DMS153 (cell line): Measurements from ENCODE around the gene TFIP11.

Experiments used
- DNase-seq: peaks from one replicate; lab custom pipeline; 2025; lab: John Stamatoyannopoulos, UW

The TFIP11 gene

GRCh38 chr22:26503758-26504157 is 8.5 kb downstream of the TFIP11 start:
- DNase-seq, result no peak

GRCh38 chr22:26502688-26503561 is 9.3 kb downstream of the TFIP11 start:
- peak; percentile 11 for DNase-seq

GRCh38 chr22:26501996-26502395 is 10.3 kb downstream of the TFIP11 start:
- DNase-seq, result no peak

GRCh38 chr22:26499188-26499703 is 13.0 kb downstream of the TFIP11 start:
- no peak for DNase-seq

GRCh38 chr22:26496456-26496855 is 15.8 kb downstream of the TFIP11 start:
- no peak for DNase-seq

- no peak for DNase-seq
Observed at GRCh38 chr22:26494506-26494905, 17.8 kb downstream of the TFIP11 start.

GRCh38 chr22:26492220-26492619 is 20.1 kb downstream of the TFIP11 start:
- no peak for DNase-seq

- DNase-seq, result no peak
Observed at GRCh38 chr22:26489447-26490036, 22.7 kb downstream of the TFIP11 start.

- DNase-seq, result no peak
Observed at GRCh38 chr22:26487996-26488395, 24.3 kb downstream of the TFIP11 start.

- DNase-seq, result no peak
Observed at GRCh38 chr22:26486394-26486793, 25.9 kb downstream of the TFIP11 start.

- DNase-seq, result no peak
Observed at GRCh38 chr22:26485806-26486390, 26.4 kb downstream of the TFIP11 start.

GRCh38 chr22:26485013-26485412 is 27.3 kb downstream of the TFIP11 start:
- DNase-seq, result no peak

GRCh38 chr22:26484360-26484706 is 27.9 kb downstream of the TFIP11 start:
- DNase-seq, result no peak

GRCh38 chr22:26483439-26484359 is 28.6 kb downstream of the TFIP11 start, which contains the start of the genes HPS4 and SRRD:
HPS4 (minus strand) TSS chr22:26483783; CDS start chr22:26481762, 2,021 bp downstream.
SRRD (plus strand) TSS chr22:26483877; CDS start chr22:26483891, 14 bp downstream.
- peak; percentile 73 for DNase-seq

GRCh38 chr22:26483043-26483438 is 29.2 kb downstream of the TFIP11 start:
- no peak for DNase-seq

GRCh38 chr22:26482161-26482560 is 30.1 kb downstream of the TFIP11 start:
- DNase-seq, result no peak

GRCh38 chr22:26481694-26482093 is 30.6 kb downstream of the TFIP11 start:
- DNase-seq, result no peak

- no peak for DNase-seq
Observed at GRCh38 chr22:26481112-26481693, 31.1 kb downstream of the TFIP11 start.

- DNase-seq, result no peak
Observed at GRCh38 chr22:26480611-26480932, 31.7 kb downstream of the TFIP11 start.

GRCh38 chr22:26479792-26480610 is 32.3 kb downstream of the TFIP11 start:
- DNase-seq, result peak; percentile 11
